ENCODE measurements around the gene S100A16. TPM values are rescaled to one million over a fixed set of nuclear protein-coding genes. Genes with fewer than 3 reads are reported as not detected.

S100A16 gene
- total and polyA plus RNA-seq, 12 donors = 26.2 to 128 (median 76.2) TPM

DNA sequence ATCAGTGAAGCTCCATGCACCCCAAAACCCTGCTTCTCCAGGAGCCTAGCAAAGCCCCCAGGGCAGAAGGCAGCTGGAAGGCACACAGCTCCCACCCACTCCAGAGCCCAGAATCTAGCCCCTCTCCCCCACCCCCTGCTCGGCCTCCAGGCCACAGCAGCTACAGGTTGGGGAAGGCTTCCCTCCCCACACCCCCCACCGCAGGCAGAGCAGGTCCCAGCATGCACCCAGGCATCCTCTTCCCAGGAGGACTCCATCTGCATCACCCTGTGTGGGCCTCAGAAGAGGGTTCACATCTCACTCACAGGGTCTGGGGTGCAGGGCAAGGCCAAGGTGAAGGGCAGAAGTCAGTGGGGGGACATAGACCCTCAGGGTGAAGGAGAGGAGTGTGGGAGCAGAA is 2.5 kb upstream of the S100A16 start:
- H3K4me3 ChIP-seq = no peak overlapping the region
- intact Hi-C loops (cut with DNase I) = loop anchor here in 1 of 2 donors (5.0 kb wide), 1 partner anchor 43 kb away; no protein-coding TSS in a partner anchor
- H3K36me3 ChIP-seq (replicated peaks in 1 of 2) = peaks cover 0 to 4% of the 10 kb centered on the region in 2 donors
- 86 to 100% (median 93%) methylated on average over 1 to 2 of the region's 2 CpGs; no CpG with 5 or more reads in 1 of the 4 donors for WGBS, 4 donors
- no peak overlapping the region for H3K27ac ChIP-seq
- DNase-seq = no peak
- H3K4me1 ChIP-seq (replicated peaks in 1 of 2) = peaks cover 0 to 11% of the 10 kb centered on the region in 2 donors
- TF ChIP-seq, protein P1, sequence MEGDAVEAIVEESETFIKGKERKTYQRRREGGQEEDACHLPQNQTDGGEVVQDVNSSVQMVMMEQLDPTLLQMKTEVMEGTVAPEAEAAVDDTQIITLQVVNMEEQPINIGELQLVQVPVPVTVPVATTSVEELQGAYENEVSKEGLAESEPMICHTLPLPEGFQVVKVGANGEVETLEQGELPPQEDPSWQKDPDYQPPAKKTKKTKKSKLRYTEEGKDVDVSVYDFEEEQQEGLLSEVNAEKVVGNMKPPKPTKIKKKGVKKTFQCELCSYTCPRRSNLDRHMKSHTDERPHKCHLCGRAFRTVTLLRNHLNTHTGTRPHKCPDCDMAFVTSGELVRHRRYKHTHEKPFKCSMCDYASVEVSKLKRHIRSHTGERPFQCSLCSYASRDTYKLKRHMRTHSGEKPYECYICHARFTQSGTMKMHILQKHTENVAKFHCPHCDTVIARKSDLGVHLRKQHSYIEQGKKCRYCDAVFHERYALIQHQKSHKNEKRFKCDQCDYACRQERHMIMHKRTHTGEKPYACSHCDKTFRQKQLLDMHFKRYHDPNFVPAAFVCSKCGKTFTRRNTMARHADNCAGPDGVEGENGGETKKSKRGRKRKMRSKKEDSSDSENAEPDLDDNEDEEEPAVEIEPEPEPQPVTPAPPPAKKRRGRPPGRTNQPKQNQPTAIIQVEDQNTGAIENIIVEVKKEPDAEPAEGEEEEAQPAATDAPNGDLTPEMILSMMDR (IDR thresholded peaks at IDR 0.05) = no peak
- no peak for TF ChIP-seq POLR2A (IDR thresholded peaks at IDR 0.05)
- H3K27me3 ChIP-seq = no peaks in the 10 kb centered on the region
- no peaks in the 10 kb centered on the region for H3K9me3 ChIP-seq (replicated peaks in 1 of 3)

DNA sequence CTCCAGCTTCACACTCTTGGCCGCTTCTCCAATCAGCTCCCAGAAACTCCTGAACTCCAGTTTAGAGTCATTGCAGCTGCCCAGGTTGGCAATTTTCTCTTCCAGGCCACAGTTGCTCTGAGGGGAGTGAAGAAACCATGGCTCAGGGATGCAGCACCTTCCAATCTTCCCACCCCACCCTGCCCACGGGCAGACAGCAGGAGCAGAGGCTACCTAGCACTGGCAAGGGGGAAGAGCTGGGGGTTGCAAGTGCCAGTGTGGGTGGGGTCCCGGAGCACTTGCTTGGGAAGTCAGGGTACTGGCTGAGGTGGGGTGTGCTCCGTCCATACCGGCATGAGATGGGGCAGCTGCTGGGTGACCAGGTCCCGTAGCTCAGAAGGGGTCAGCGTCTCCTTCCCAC is 2.0 kb upstream of the S100A16 start:
- Histone ChIP-seq H3K36me3 (replicated peaks in 1 of 2) (peaks cover 0 to 4% of the 10 kb centered on the region in 2 donors), H3K4me3 (no peak overlapping the region), H3K9me3 (replicated peaks in 1 of 3) (no peaks in the 10 kb centered on the region), H3K27ac (no peak overlapping the region), H3K27me3 (no peaks in the 10 kb centered on the region), H3K4me1 (replicated peaks in 1 of 2) (peaks cover 0 to 16% of the 10 kb centered on the region in 2 donors)
- WGBS, 4 donors = 94 to 100% (median 96%) methylated on average over 1 to 7 of the region's 7 CpGs
- no peak for DNase-seq
- intact Hi-C loops (cut with DNase I) = loop anchor here in 1 of 2 donors (5.0 kb wide), 1 partner anchor 43 kb away; no protein-coding TSS in a partner anchor
- no peak for TF ChIP-seq POLR2A (IDR thresholded peaks at IDR 0.05)
- TF ChIP-seq, protein P1 (IDR thresholded peaks at IDR 0.05) = no peak

DNA sequence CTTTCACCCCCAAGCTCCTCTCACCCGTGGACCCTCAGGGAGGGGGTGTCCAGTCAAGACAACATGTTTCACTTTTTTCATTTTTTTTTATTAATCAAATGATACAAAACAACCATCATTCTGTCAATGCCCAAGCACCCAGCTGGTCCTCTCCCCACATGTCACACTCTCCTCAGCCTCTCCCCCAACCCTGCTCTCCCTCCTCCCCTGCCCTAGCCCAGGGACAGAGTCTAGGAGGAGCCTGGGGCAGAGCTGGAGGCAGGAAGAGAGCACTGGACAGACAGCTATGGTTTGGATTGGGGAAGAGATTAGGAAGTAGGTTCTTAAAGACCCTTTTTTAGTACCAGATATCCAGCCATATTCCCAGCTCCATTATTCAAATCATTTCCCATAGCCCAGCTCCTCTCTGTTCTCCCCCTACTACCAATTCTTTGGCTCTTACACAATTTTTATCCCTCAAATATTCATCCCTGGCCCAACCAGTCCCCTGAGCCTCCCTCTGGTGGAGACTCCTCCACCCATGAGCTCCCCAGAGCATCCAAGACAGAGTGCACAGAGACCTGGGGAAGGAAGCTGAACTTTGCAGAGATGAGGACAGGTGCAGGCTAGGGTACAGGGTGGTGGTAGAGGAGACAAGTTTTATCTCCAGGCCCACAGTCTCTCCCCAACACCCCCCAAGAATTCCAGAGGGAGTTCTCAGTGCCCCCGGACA is 1.4 kb upstream of the S100A16 start:
- Histone ChIP-seq H3K9me3 (replicated peaks in 1 of 3) (no peaks in the 10 kb centered on the region), H3K27ac (no peak overlapping the region), H3K4me3 (no peak overlapping the region), H3K4me1 (replicated peaks in 1 of 2) (peaks cover 0 to 22% of the 10 kb centered on the region in 2 donors), H3K36me3 (replicated peaks in 1 of 2) (peaks cover 0 to 3% of the 10 kb centered on the region in 2 donors), H3K27me3 (no peaks in the 10 kb centered on the region)
- TF ChIP-seq, protein P1 (IDR thresholded peaks at IDR 0.05) = no peak
- no peak for TF ChIP-seq POLR2A (IDR thresholded peaks at IDR 0.05)
- intact Hi-C loops (cut with DNase I) = no loop called here
- DNase-seq = no peak
- 85 to 96% (median 89%) methylated on average over 2 of the region's 2 CpGs for WGBS, 4 donors

DNA sequence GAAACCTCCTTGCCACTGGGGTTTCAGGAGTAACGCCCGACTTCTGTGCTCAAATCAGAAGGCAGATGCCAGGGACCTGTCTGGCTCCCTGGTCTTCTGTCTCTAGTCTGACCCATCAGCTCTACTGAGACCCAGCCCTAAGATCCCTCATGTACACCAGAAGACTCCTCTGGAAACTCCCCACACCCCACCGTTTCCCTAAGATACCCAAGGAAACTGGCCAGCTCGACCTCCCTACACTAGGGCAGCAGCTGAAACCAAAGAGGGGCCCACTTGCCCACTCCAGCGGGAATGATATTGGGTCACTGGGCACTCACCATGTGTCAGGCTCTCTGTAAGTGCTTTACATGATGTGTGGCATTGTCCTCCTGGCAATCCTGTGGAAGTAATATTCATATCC is 469 bp upstream of the S100A16 start:
- Histone ChIP-seq H3K4me1 (replicated peaks in 1 of 2) (peaks cover 0 to 27% of the 10 kb centered on the region in 2 donors), H3K36me3 (replicated peaks in 1 of 2) (no peaks in the 10 kb centered on the region), H3K9me3 (replicated peaks in 1 of 3) (no peaks in the 10 kb centered on the region), H3K27me3 (no peaks in the 10 kb centered on the region), H3K4me3 (no peak overlapping the region), H3K27ac (peak overlapping the region in 3 of 5 donors; percentile 37 to 85 (median 78))
- WGBS, 4 donors = 81 to 91% (median 85%) methylated on average over 4 to 5 of the region's 5 CpGs
- intact Hi-C loops (cut with DNase I) = no loop called here
- TF ChIP-seq, protein P1 (IDR thresholded peaks at IDR 0.05) = no peak
- no peak for TF ChIP-seq POLR2A (IDR thresholded peaks at IDR 0.05)
- DNase-seq = no peak
